ENCODE results near the gene ZNF511.

Gene ZNF511

GRCh38 chr10:133336577-133337369 is 28.1 kb downstream of the ZNF511 start, which contains the start of gene CALY:
CALY (minus strand) TSS chr10:133336896; CDS start chr10:133328989, 7,907 bp downstream.
- DNase-seq, result no peak

- no peak for DNase-seq
These were observed 28.6 kb downstream of the ZNF511 start for GRCh38 chr10:133337370-133337725.

GRCh38 chr10:133338080-133339071 is 29.7 kb downstream of the ZNF511 start:
- DNase-seq, result no peak

GRCh38 chr10:133339708-133340380 is 31.1 kb downstream of the ZNF511 start:
- no peak for DNase-seq

DNA sequence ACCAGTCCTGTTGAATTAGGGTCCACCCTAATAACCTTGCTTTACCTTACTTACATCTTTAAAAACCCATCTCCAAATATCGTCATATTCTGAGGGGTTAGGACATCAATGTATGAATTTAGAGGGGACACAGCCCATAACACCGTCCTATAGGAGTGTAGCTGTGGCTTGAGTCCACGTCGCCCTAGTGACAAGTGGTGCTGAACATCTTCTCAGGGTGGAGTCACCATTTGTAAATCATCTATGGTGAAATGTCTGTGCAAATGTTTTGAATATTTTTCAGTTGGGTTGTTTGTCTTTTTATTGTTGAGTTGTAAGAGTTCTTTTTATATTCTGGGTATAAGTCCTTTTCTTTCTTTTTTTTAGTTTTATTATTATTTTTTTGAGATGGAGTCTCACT is 33.3 kb downstream of the ZNF511 start:
- DNase-seq, result no peak

GRCh38 chr10:133342942-133343341 is 34.2 kb downstream of the ZNF511 start:
- DNase-seq, result no peak

GRCh38 chr10:133343558-133343957 is 34.8 kb downstream of the ZNF511 start:
- no peak for DNase-seq

DNA sequence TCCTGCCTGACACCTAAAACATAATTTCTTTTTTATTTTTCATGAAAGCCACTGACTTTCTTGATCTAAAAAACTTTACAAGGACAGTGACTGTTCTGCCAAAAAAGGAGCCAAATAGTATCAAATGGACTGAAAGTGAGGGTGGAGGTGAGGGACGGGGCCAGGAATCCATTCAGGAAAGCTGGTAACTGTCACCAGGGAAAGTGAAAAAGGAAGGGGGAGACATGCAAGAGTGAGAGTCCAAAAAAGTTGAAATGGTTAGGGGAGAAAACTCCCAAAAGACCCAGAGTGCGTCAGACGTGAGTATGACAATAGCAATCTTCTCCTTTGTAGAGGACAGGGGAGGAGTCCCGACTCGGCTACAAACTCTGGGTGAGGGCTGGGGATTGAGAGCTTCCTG is 35.5 kb downstream of the ZNF511 start:
- no peak for DNase-seq

- no peak for DNase-seq
These were observed 37.7 kb downstream of the ZNF511 start for GRCh38 chr10:133346413-133346812.

GRCh38 chr10:133347710-133348517 is 39.2 kb downstream of the ZNF511 start:
- DNase-seq, result no peak

- no peak for DNase-seq
These were observed 40.5 kb downstream of the ZNF511 start for GRCh38 chr10:133349160-133349568.

- no peak for DNase-seq
These were observed 40.9 kb downstream of the ZNF511 start for GRCh38 chr10:133349577-133350011.

DNA sequence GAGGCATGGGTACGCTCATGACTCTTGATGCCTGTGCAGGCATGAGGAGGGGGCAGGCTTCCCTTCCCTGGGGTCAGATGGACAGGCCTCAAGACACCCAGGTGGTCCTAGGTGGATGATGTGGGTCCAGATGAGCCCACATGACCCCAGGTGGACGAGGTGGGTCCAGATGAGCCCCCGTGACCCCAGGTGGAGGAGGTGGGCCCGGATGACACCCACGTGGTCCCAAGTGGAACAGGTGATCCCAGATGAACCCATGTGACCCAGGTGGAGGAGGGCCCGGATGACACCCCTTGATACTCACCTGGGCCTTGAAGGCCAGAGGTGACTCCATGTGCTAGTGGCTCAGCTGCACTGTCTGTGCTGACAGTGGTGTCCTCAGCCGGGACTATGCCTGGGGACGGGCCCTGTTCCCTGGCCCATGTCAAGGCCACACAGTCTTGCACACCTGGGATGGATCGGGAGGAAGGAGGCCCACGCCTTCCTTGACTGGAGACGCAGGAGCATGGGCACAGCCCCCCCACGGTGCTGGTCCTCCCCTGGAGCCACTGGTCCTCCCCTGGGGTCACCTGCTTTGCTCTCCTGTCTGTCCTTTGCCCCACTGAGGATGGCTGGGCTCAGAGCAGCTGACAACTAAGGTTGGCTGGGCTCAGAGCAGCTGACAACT is 41.7 kb downstream of the ZNF511 start:
- no peak for DNase-seq

DNA sequence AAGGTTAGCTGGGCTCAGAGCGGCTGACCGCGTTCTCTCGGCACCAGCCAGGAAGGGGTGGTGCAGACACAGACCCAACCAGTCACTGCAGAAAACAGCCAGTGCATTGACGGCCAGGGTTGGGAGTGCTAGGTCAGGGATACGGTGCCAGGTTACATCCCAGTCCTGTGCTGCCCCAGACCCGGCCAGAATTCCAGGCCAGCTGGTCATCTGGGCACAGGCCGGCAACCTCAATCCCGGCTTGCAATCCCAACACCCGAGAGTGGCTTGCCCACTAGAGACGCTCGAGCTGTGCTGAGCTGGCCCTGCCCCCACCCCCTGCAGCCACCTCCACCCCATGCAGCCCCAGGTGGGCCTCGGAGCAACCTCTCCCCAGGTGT is 42.2 kb downstream of the ZNF511 start:
- no peak for DNase-seq

GRCh38 chr10:133351408-133352318 is 42.9 kb downstream of the ZNF511 start:
- no peak for DNase-seq

DNA sequence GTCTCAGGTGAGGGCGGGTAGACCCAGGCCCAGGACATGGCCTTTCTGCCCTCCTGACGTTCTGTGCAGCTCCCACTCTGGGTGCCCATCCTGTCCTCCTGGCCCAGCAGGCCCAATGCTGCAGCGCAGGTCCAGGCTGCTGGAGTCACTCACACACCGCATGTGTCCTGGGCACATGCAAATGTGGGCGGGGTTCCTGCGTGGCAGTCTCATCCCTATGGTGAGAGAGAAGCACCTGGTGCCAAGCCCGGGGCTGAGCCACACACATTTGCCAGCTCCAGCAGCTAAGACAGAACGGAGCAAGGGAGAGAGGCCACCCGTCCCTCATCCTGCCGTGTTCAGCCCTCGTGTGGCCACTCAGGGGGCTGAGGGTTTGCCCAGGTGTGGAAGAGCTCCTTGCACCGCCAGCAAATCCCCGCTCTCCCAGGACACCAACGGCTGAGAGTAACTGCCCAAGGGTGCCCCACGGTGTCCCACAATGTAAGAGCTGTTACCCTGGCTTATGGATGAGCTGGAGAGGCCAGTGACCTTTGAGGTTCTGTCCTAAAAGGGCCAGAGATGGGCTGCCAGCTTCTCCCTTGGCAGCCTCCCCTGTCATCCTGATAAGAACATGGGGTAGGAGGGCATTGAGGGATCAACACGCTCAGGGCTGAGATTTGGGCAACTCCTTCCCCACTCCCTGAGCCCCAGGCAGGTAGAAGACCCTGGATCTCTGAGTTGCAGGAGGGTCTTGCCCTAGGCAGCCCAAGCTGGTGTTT is 44.7 kb downstream of the ZNF511 start:
- no peak for DNase-seq

GRCh38 chr10:133353988-133354605 is 45.4 kb downstream of the ZNF511 start:
- no peak for DNase-seq

- DNase-seq, result no peak
These were observed 46.0 kb downstream of the ZNF511 start for GRCh38 chr10:133354672-133355240.

GRCh38 chr10:133355266-133355665 is 46.6 kb downstream of the ZNF511 start:
- no peak for DNase-seq

Data from left hindlimb (tissue), 1 donor.